ENCODE measurements around the gene GADL1.

The GADL1 gene

GRCh38 chr3:30872879-30873278 lies 21.6 kb downstream of the GADL1 start:
- DNase-seq = no peak

- DNase-seq = no peak
Observed at GRCh38 chr3:30871720-30872119, 22.7 kb downstream of the GADL1 start.

GRCh38 chr3:30864836-30865235 lies 29.6 kb downstream of the GADL1 start:
- DNase-seq = no peak

- no peak for DNase-seq
Observed at GRCh38 chr3:30864132-30864531, 30.3 kb downstream of the GADL1 start.

GRCh38 chr3:30862004-30862403 lies 32.5 kb downstream of the GADL1 start:
- DNase-seq = no peak

- no peak for DNase-seq
Observed at GRCh38 chr3:30858894-30859389, 35.5 kb downstream of the GADL1 start.

- DNase-seq = no peak
Observed at GRCh38 chr3:30855400-30856292, 38.8 kb downstream of the GADL1 start.

GRCh38 chr3:30852833-30853232 lies 41.6 kb downstream of the GADL1 start:
- DNase-seq = no peak

- DNase-seq = no peak
Observed at GRCh38 chr3:30848087-30848779, 46.2 kb downstream of the GADL1 start.

- DNase-seq = no peak
Observed at GRCh38 chr3:30847592-30847991, 46.9 kb downstream of the GADL1 start.

GRCh38 chr3:30845606-30846005 lies 48.9 kb downstream of the GADL1 start:
- no peak for DNase-seq

GRCh38 chr3:30843877-30844276 lies 50.6 kb downstream of the GADL1 start:
- DNase-seq = no peak

- no peak for DNase-seq
Observed at GRCh38 chr3:30836141-30836540, 58.3 kb downstream of the GADL1 start.

GRCh38 chr3:30835667-30836066 lies 58.8 kb downstream of the GADL1 start:
- no peak for DNase-seq

GRCh38 chr3:30832961-30833575 lies 61.4 kb downstream of the GADL1 start:
- no peak for DNase-seq

- DNase-seq = no peak
Observed at GRCh38 chr3:30827080-30827479, 67.4 kb downstream of the GADL1 start.

GRCh38 chr3:30826531-30826942 lies 67.9 kb downstream of the GADL1 start:
- no peak for DNase-seq

GRCh38 chr3:30819067-30819798 lies 75.2 kb downstream of the GADL1 start:
- no peak for DNase-seq

GRCh38 chr3:30813734-30814133 lies 80.7 kb downstream of the GADL1 start:
- DNase-seq = no peak

GRCh38 chr3:30811151-30811795 lies 83.2 kb downstream of the GADL1 start:
- DNase-seq = no peak

GRCh38 chr3:30810625-30811024 lies 83.8 kb downstream of the GADL1 start:
- DNase-seq = no peak

GRCh38 chr3:30805695-30806094 lies 88.8 kb downstream of the GADL1 start:
- DNase-seq = no peak
